Embryonic facial prominence (tissue), 1 donor: ENCODE data around the gene CHD2.
"Not testable (repeated sequence)": the region's sequence is repeated elsewhere in the genome, so short reads cannot be mapped to it uniquely, and the experiment has no call there.

Source experiments
- DNase-seq: peaks from one replicate; pipeline ENCODE4 v3.0.0-alpha.2; 2016; ENCODE audit errors: extremely low spot score

The CHD2 gene

DNA sequence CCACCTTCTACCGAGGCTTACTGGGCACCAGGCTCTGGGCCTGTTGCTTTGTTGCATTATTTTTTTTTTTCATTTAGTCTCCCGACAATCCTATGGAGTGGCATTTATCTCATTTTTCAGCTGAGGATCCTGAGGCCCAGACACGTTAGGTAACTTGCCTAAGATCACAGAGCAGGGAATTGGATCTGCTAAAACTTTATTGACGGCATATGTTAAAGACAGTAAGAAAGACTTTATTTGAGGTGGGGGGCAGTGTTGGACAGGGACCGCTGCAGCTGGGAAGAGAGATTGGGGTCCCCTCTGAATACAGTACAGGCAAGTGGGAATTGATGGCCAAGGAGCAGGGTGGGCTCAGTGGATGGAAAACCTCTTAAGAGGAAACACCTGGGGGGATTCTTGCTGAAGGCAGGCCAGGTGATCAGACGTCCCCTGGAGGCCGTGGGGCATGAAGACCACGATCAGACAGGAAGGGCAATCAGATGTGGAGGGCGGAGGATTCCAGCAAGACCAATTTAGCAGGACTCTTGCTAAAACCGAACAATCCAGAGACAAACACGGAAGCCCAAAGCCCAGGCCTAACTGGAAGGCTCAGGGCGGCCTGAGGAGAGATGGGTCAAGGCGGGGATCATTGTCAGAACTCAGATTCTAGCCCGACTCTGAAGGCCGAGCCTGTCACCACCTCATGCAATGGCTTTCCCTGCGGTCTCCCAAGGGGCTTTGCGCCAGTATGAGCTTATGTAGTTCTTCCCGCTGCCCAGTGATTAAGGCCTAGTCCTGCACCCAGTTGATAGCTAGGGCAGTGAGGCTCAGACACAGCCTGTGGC is 135.2 kb downstream of the CHD2 start:
- no peak for DNase-seq

DNA sequence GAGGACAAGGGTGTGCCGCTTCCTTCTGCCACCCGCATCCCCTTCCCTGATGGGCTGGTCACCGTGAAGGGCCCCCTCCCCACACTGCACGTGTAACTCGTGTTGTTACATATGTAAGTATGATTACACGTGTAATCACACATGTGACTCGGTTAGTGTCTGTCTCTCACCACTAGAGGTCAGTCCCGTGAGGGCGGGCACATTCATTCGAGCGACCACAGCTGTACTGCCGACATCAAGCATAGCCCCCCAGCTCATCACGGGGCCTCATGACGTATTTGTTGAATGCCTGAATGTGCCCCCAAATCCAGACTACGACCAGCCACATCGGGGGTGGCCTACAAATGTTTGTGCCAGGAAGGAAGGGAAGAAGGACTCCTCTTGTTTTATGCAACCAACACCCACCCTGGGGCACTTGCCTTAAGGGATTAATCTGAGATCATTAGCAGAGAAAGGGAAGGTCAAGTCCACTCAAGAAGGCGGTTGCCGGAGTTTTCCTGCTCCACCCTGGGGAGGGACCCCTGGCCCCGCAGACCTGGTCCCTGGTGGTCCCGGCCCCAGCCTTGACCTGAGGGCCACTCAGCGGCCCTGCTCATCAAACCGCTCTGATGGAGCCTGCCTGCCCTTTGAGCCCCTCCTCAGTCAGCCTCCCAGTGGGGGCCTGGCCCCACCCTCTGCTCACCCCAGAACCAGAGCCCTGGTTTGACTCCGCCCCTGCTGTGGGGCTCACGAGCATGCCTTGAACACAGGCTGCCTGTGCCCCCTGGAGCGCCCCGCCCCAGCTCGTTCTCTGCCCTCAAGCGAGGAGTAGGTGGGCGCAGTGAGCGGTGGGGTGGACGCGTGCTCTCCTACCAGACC is 136.1 kb downstream of the CHD2 start:
- no peak for DNase-seq

DNA sequence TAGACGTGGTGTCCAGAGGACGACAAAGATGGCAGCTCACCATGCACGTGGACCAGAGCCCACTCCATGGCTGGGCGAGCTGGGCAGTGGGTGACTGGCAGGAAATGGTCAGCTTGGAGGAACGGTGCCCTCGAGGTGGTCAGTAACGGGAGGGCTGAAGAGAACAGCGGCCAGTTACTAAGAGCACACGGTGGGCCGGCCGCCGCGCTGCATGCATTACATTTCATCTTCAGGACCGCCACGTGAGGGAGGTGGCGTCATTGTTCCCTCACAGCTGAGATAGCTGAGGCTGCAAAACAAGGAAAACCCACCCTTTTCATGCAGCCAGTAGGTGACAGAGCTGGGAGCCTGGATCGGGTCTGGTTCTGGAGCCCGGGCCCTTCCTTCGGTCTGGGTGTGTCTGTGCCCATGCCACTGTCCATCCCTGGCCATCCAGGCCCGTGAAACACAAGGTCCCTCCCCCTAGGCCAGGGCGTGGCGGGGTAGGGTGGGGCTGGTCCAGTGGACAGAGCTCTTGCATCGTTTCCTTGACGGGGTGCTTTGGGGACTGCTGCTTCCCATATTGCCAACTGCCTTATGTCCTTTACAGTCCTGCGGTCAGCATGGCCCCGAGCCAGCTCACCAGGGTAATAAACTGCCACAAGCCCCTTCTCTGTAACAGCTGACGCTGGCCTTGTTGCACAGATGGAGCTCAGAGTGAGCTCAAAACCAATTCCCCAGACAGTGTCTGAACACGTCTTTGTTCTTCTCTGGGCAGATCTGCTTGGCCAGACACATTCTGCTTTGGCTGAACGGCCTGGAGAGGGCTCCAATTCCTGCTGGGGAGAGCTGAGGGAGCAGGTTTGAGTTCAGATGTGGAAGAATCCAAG is 137.1 kb downstream of the CHD2 start:
- no peak for DNase-seq

DNA sequence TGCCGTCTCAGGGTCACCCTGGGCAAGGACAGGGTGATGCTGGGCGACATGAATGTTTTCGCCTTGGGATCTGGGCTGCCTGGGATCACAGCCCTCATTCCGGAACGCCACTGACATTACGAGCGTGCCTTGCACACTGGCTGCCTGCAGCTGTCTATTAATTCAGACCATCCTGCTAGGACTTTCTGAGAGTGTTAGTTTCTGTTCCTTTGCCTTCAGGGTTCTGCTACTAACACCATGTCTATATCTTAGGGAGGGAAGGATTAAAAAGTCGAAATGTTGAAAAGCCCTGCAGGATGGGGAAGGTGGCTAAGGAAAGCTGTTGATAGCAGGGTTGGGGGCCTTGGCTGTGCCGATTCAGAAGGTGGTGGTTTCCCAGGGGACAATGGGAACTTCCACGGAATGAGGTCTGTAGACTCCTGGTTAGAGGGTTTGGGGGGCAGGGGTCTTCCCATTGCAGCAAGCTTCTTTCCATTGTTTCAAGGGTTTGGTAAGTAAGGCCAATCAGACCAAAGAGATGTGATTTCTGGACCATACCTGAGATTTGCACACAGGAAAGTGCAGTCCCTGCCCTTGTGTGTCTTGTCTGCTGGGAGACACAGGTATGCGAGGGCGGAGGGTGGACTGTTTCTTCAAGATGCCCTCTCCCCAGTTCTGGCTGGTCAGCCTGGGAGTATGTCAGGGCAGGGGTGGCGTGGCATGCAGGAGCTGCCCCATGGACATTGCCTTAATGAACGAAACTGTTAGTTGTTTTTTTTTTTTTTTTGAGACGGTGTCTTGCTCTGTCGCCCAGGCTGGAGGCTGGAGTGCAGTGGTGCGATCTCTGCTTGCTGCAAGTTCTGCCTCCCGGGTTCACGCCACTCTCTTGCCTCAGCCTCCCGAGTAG is 137.9 kb downstream of the CHD2 start:
- DNase-seq: no peak

DNA sequence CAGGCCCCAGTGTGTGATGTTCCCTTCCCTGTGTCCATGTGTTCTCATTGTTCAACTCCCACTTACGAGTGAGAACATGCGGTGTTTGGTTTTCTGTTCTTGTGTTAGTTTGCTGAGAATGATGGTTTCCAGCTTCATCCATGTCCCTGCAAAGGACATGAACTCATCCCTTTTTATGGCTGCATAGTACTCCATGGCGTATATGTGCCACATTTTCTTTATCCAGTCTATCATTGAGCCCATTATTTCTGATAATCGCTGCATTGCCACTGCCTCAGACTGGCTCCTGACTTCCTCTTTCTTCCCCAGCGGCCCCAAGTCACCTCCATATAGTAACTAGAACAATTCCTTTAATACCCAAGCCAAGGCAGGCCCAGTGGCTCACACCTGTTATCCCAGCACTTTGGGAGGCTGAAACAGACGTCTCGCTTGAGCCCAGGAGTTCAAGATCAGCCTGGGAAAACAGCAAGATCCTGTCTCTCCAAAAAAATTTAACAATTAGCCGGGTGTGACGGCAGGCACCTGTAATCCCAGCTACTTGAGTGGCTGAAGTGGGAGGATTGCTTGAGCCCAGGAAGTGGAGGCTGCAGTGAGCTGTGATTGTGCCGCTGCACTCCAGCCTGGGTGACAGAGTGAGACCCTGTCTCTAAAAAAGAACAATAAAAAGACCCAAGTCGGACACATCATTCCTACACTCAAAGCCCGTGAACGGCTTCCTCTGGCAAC is 139.6 kb downstream of the CHD2 start:
- not testable (repeated sequence) for DNase-seq

DNA sequence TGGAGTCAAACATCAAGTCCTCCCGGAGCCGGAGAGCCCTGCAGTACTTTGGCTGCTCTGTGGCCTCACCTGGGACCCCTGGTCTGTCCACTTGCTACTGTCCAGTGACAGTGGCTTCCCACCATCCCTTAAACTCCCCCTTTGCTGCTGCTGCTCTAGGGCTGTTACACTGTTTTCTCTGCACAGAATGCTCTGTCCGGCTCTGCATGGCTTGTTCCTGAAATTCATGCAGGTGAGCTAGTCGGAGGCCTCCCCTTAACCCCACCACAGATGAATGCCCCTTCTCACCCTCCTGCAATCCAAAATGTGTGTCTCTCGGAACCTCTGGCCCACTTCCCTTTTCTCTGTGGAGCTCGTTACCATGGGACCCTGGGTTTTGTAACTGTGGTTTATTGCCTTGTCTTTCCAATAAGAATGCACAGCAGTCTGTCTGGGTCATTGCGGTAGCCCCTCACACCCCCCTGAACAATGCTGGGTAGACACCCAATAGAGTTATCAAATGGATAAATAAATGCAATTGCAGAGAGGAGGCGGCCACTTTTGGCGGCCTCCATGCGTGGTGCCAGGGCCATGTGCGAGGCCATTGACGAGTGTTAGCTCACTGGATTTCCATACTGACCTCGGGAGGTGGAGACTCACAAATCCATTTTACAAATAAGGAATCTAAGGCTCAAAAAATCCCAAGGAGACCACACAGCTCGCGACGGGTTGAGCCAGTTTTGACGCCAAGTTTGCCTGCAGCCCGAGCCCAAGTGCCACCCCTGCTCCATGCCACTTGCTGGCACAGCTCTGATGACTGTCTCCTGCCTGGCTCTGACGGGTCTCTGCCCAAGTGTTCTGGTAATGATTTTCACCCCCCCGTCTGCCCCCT is 140.4 kb downstream of the CHD2 start:
- DNase-seq: no peak

DNA sequence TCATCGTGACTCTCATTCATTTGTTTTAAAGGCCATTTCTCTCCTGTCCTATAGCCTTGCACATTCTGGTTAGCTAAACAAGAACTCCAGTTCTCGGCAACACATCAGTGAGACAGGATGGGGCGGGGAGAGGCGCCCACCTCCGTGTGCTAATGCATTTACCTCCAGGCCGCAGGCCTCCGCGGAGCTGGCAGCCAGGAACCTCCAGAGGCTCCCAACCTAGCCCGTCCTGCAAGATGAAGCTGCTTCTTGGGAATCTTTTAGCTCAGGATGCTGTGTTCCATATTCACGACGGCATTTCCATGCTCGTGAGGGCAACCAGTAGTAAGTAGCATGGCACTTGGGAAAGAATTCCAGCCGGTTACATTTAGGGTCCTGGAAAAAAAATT is 141.0 kb downstream of the CHD2 start:
- no peak for DNase-seq

DNA sequence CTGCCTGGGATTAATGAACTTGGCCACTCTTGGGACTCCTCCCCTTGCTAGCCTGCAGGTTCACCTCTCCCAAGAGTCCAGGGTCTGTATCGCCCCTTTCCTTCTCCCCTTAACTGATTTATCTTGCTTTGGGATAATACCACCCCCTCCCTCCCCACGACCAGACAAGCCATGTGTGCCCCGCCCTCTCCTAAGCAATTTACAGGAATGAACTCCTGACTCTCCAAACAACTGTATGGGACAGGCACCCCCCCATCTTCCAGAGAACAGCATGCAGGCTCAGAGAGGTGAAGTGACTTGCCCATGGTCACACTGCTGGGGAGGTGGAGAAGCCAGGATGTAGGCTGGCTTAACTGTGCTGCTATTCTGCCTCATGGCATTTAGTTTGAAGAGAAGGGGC is 142.1 kb downstream of the CHD2 start:
- no peak for DNase-seq

DNA sequence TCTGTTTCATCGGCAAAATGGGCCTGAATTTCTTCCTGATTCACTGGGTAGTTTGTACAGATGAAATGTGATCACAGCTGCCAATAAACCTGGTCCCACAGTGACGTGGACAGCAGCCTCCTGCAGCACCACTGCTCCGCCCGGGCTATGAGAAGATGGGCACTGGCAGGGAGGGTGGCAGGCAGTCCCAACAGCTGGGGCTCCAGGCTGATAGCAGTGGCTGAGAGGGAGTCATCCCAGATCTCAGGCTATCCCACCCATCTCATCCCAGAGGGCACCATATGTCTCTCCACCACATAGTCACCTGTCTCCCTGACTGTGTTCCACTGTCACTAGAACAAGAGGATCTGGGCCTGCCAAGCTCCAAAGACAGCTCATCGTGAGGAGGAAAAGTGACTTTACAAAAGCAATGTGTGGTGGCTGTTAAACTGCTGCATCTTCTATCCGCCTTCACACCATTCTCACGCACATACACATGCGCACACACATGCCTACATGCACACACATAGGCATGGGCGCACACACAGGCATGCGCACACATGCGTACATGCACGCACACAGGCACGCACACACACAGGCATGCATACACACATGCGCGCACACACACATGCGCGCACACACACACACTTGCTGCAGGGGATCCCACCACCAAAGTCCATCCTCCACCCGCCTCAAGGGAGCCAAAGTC is 142.7 kb downstream of the CHD2 start:
- no peak for DNase-seq

DNA sequence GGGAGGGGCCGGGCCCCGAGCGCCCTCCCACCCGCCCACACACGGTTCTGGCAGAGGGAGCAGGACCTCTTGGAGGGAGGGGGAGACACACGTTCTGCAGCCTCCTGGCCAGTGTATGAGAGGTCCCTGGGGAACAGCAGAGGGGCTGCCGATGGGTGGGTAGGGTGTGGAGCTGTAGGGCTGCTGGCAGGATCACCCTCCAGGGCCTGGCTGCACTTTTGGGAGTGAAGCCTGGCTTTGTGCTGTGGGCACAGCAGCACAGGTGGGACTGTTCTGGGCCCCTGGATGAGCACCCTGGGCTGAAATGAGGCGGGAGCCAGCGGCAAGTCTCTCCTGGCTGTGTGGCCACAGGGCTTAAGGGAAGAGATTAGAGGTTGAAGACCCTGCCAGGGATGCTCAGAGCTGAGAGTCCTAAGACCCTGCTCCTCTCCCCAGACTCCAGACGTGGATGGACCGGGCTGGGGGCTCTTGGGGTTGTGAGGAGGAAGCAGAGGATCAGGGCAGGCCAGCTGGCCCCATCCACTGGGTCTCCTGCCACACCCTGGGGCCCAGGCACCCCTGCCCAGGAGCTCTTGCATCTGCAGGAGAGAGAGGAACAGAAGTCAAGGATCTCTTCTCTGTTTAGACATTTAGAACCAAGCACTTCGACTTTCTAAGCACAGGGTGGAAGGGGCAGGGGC is 143.6 kb downstream of the CHD2 start:
- no peak for DNase-seq

DNA sequence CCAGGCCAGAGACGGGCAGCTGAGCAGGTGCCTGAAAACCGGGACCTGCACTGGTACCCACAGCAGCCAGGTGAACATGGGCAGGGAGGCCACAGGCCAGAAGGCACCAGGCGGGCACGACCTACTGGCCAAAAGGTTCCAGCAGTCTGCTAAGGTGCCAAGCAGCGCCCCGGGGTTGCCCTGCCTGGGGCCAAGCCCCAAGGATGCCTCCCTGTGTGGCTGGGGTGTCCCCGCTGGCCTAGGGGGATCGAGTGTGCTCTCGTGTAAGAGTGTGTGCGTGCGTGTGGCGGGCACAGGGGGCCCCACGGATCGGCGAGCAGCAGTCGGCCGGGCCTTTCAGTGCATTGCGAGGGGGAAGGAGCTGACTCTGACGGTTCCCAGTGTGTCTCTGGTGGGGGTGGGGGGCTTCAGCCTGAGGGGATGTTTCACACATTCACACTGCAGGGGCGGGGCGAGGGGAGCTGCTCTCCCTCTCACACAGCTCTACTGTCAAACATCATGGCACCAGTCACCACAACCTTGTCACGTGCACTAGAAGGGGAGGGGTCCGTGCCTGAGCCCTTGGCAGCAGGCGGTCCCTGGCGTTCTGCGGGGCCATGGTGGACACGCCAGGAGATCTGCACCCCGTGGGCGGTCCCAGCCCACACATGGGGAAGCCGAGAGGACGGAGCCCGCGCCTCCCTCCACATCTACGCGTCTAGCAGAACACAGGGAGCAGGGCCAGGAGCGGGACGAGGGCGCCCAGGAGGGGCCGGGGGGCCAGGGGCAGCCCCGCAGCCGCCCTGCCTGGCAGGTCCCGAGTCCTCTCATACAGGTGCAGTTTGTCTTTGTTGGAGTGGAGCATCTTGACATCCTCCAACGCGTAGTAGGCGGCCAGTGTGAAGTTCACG is 144.4 kb downstream of the CHD2 start:
- no peak for DNase-seq

DNA sequence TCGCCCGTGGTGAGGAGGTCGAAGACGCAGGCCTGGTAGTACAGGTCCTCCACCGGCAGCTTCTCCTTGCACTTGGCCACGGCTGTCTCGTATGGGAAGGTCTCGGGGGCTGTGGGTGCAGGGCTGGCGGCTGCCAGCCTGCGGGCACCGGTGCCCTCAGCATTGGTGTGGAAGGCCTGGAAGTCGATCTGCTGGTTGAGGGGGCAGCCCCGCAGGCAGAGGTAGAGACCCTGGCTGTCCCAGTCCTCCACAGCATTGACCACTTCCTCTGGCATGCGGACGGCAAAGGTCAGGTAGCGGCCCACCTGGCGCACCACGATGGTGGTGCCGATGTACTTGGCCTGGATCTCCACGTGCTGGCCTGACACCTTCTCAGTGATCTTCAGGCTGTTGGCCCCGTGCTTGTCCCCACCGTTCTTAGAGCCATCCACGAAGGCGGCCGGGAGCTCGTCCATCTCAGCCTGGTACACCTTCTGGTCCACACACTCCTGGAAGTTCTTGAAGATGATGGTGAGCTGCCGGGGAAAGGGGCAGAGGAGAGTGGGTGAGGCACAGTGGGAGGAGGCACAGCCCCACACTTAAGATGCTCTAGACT is 145.2 kb downstream of the CHD2 start:
- no peak for DNase-seq

DNA sequence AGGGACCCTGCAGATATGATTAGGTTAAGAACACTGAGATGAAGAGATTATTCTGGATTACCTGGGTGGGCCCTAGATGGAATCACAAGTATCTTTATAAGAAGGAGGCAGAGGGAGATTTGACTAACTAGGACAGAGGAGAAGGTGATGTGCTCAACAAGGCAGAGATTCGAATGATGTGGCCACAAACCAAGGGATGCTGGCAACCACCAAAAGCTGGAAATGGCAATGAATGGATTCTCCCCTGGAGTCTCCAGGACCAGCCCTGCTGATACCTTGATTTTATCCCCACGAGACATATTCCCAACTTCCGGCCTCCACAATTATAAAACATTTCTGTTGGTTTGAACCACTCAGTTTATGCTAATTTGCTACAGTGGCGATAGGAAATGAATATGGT is 146.0 kb downstream of the CHD2 start:
- no peak for DNase-seq

DNA sequence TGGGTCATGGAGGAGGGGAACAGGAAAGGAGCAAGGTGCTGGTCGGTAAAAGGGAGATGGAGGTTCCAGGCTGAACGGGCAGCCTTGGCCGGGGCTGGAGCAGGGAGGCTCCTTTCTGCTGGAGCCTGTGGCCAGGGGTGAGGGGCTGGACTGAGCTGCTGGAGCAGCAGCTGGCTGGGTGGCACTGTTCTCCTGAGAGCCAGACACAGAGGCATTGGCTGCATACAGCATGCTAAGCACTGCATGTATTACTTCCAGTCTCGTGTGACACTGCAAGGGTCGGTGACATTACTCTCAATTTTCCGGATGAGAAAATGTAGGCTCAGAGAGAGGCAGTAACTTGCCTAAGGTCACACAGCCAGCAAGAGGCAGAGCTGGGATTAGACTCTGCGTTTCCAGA is 146.6 kb downstream of the CHD2 start:
- DNase-seq: no peak

DNA sequence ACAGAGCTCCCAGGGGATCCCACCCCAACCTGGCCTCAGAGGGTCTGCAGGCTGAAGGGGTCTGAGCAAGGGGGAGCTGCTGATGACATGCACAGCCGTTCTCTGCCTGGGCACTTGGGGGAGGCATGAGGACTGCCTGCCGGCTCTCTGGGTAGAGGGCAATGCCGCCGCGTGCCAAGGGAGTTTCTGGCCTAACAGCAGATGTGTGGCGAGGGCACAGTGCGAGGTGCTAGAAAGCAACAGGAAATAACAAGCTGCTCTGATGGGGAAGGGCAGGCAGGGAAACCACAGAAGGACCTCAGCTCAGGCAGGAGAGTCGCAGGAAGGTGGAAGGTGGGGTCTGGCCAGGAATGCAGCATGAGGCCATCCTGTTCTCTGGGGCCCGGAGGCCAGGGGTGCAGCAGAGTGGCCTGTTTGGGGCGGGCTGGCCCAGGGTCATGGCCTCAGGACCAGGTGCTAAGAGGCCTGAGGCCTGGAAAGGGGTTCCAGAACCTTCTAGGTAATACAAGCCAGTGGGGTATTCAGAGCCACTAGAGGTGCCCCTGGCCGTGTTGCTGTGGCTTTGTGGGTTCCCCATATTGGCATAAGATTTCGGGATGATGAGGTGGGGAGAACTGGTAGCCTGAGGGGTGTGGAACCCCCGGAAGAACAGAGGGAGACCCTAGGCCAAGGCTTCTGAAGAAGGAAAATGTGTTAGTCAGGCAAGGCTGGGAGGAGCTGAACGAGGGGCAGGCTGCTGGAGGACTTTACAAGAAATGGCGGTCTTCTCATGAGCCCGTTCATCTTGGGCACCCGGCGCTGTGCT is 147.7 kb downstream of the CHD2 start:
- DNase-seq: no peak

DNA sequence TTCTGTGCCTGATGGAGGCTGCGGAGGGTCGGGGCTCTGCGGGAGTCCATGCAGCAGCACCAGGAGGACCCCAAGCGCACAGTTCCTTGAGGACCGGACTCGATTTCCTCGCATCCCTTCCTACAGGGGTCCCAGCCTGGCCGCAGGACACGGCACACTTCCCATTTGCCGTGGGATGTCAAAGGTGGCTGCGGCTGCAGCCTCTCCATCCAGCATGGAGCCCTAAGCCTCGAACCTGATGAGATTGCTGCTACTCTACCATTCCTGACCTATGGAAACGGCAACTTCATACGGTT is 148.2 kb downstream of the CHD2 start:
- DNase-seq: no peak
